GM21367 (cell line): ENCODE measurements around the gene KRTAP10-7.
"Not testable (repeated sequence)": the region's sequence is repeated elsewhere in the genome, so short reads cannot be mapped to it uniquely, and the experiment has no call there.

ENCODE experiments used
- ATAC-seq: cut with Tn5 transposase; IDR thresholded peaks from one replicate; pipeline ENCODE4 v1.9.1; 2021; ENCODE audit not compliant: unreplicated experiment

KRTAP10-7 gene

GRCh38 chr21:44600118-44600978 is at the start of gene KRTAP10-7:
Gene KRTAP10-7, plus strand, starts transcription at chr21:44600597. Its CDS starts 25 bp downstream, at chr21:44600622.
- not testable (repeated sequence) for ATAC-seq

GRCh38 chr21:44550807-44551206 is 49.6 kb upstream of the KRTAP10-7 start:
- no peak for ATAC-seq

DNA sequence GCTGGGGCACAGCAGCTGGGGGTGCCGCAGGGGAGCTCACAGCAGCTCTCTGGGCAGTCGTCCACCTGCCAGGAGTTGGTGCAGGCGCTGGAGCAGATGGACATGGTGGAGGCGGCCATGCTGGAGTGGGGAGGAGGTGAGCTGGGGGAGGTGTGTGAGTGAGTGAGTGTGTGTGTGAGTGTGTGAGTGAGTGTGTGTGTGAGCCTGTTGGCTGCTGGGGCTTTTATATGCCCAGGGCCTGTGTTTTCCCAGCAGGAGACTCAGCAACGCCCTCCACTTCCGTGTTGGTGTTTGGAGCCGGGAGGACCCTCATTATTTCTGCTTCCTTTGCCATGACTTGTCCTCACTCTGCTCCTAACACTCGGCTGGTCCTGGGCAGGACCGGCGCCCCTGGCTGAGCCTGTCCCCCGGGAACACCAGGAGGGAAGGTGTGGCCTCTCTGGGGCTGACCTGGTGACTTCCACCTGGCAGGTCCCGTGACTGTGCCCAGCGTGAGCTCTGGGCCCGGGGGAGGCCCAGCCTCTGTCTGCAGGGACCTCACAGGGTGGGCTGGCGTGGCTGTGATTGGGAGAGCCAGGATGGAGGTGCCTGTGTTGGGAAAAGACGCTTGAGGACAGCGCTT is 48.9 kb upstream of the KRTAP10-7 start, which contains the start of gene KRTAP10-2:
KRTAP10-2 (minus strand) TSS at position 166 of the 622 bp plus-strand sequence; CDS start at position 119, 47 bp downstream.
- ATAC-seq = no peak

DNA sequence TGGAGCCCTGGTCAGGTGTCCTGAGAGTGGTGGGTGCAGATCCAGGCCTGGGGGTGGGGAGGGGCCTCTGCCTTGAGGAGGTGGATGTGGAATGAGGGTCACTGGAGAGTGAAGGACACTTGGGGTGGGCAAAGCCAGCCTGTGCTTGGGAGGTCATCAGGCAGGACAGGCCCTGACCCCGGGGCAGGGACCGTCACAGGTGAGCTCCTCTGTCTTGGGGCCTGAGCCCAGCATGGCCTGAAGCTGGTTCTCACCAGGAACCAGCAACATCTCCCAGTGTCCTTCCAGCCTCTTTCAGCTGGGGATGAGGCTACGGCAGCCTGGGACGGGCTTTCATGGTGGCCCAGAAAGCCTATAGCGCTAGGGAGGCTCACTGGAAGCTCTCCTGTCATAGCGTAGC is 48.3 kb upstream of the KRTAP10-7 start:
- no peak for ATAC-seq

GRCh38 chr21:44552681-44553080 is 47.7 kb upstream of the KRTAP10-7 start:
- no peak for ATAC-seq

GRCh38 chr21:44555200-44555875 is 45.1 kb upstream of the KRTAP10-7 start:
- no peak for ATAC-seq

GRCh38 chr21:44556879-44557278 is 43.5 kb upstream of the KRTAP10-7 start:
- ATAC-seq = no peak

GRCh38 chr21:44557491-44558328 is 42.7 kb upstream of the KRTAP10-7 start:
- no peak for ATAC-seq

DNA sequence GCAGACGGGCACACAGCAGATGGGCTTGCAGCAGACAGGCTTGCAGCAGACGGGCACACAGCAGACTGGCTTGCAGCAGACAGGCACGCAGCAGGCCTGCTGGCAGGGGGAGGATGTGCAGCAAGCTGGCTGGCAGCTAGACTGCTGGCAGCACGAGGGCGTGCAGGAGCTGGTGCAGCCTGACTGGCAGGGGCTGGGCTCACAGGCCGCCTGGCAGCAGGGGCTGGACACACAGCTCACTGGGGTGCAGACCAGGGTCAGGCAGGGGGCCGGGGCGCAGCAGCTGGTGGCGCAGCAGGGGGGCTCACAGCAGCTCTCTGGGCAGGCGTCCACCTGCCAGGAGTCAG is 42.1 kb upstream of the KRTAP10-7 start:
- ATAC-seq = not testable (repeated sequence)

DNA sequence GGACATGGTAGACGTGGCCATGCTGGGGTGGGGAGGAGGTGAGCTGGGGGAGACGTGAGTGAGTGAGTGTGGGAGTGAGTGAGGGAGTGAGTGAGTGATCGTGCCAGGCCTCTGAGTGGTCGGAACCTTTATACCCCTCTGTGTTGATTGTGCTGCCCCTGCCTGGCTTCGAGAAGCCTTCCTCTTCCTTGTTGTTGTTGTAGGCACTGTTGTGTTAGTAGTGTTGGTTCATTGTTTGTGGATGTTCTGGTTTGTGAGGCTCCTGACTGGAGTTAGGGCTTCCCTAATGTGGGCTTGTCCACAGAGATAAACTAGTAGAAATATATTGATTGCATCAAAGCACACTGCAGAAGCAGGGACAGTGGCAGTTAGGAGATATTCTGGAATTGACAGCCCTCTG is 41.7 kb upstream of the KRTAP10-7 start, which contains the start of gene KRTAP10-3:
KRTAP10-3 (minus strand) TSS at position 101 of the 400 bp plus-strand sequence; CDS start at position 21, 80 bp downstream.
- ATAC-seq = no peak

GRCh38 chr21:44564099-44564498 is 36.3 kb upstream of the KRTAP10-7 start:
- ATAC-seq = no peak

GRCh38 chr21:44564886-44565598 is 35.4 kb upstream of the KRTAP10-7 start:
- no peak for ATAC-seq

GRCh38 chr21:44566403-44566802 is 34.0 kb upstream of the KRTAP10-7 start:
- ATAC-seq = no peak

DNA sequence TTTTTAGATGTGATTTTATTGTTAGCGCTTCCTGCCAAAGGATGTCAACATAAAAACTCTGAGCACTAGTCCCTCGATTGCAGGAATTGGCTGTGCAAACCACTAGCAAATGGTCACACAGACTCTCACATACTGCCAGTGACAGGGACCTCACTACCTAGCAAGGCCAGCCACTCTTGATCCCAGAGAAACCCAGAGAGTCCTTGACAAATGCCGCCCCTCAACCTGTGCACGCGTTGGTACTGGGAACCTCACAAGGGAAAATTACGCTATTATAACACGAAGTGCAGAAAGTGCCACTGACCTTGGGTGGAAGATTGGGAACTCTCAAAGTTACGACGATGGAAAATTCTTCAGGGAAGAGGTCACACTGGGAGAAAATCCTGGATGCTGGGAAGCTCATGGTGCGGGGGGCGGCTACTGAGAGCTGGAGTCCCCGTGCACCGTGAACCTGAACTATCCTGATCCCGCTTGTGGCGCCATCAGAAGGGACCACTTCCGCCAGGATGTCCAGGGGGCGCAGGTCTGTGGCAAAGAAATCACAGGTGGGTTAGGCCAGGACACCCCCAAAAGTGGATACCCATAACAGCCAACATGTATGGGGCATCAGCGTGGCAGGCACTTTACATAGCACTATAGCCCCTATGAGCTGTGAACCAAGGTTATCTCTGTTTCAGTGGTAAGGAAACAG is 32.8 kb upstream of the KRTAP10-7 start:
- no peak for ATAC-seq

DNA sequence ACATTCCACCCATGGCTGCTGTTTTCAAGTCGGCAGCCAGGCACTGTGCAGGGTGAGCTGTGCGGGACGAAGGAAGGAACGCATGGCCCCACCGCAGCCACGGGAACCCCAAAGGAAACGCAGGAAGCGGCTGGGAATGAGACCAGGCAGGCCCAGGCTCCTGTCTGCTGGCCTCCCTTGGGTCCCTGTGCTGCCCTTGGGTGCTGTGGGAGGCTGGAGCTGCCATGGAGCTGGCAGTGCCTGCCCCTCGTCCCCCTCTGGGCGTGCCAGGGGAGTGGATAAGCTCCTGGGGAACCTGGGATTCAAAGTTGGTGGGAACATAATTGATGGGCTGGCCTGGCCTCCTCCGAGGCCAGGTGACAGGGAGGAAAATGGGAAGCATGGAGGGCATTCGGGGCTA is 32.1 kb upstream of the KRTAP10-7 start:
- ATAC-seq = no peak

GRCh38 chr21:44568667-44569556 is 31.5 kb upstream of the KRTAP10-7 start:
- ATAC-seq = no peak

DNA sequence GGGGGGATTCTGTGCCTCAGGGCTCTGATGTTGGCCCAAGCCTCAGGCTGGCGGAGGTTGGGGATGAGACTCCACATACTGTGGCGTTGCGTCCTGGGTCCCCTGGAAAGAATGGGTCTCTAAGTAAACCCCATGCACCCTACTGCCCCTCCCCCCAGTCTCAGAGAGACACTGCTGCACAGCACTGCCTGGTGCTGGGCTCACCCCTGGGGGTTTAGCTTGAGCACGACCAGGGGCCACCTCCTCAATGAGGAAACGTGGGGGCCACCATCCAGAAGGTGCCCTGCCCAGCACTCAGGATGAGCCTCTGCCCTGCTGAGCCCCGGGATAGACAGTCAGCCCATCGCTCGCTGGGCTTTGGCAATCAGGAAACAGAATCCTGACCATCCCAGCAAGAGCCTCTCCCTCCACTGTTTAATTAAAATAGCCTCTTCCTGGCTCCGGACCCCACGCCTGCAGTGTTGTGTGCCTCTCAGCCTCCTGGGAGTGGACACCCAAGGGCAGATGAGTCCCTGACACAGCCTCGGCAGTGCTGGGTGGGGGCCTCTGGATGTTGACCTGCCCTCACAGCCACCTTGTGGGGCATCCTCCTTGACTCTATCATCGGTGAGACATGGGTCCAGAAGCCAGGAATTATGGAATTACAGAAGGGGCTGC is 30.4 kb upstream of the KRTAP10-7 start:
- ATAC-seq = no peak

DNA sequence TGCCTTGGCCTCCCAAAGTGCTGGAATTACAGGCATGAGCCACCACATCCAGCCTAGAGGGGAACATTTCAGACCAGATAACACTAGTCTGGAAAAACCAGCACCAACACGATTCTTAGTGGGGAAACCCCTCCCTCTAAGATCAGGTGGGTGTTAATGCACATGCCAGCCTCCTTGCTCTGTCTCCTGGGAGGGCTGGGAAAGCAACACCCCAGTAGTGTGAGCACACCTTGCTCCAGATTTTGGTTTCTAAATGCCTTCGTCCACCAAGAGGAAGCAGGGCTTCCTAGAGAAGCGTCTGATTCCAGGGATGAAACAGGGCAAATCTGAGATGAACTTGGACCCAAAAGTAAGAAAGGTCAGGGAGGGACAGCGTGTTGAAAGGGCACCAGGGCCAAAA is 29.1 kb upstream of the KRTAP10-7 start:
- ATAC-seq = no peak
